A673 (cell line): Measurements from ENCODE around the gene CPA4. TPM values are rescaled to one million over a fixed set of nuclear protein-coding genes. Genes with fewer than 3 reads are reported as not detected.

Source experiments
- BruUV-seq: library from RNA; stranded (reverse); fragments of 400-500 nt; replicated peaks from 2 replicates; lab custom pipeline; 2021; lab: Mats Ljungman, UMichigan
- CTCF ChIA-PET: fragments of 300-600 bp; sonication (Branson Sonifier 250); formaldehyde crosslinking; loops from one replicate; lab custom pipeline; 2022; ENCODE audit warnings: antibody characterized with exemption; lab: Charles Lee
- POLR2A ChIA-PET: fragments of 300-600 bp; sonication (Branson Sonifier 250); formaldehyde crosslinking; loops from one replicate; lab custom pipeline; 2022; ENCODE audit warnings: antibody characterized with exemption; ENCODE audit not compliant: low non-redundant PET; lab: Charles Lee
- DNase-seq: peaks from one replicate; pipeline ENCODE4 v3.0.0-alpha.2; 2015; ENCODE audit warnings: low spot score
- H3K27ac ChIP-seq: fragments of 200-600 bp; sonication (generic); 2 replicates; pipeline ENCODE4 v1.5.1; 2016; ENCODE audit warnings: mixed run types, low read depth, mild to moderate bottlenecking, mixed read lengths, antibody characterized with exemption, low read length; ENCODE audit not compliant: poor library complexity, severe bottlenecking
- H3K27me3 ChIP-seq: fragments of 200-600 bp; sonication (generic); replicated peaks from 2 replicates; pipeline ENCODE4 v1.6.1; 2017; ENCODE audit warnings: mixed run types, low read depth, mild to moderate bottlenecking, mixed read lengths, antibody characterized with exemption, low read length; ENCODE audit not compliant: insufficient read depth, poor library complexity
- H3K36me3 ChIP-seq: fragments of 200-600 bp; sonication (generic); 2 replicates; pipeline ENCODE4 v1.6.1; 2016; ENCODE audit warnings: mixed run types, mild to moderate bottlenecking, mixed read lengths, antibody characterized with exemption, low read length; ENCODE audit not compliant: insufficient read depth, poor library complexity, severe bottlenecking
- H3K4me1 ChIP-seq: fragments of 200-600 bp; sonication (generic); 2 replicates; pipeline ENCODE4 v1.6.1; 2017; ENCODE audit warnings: mixed run types, mild to moderate bottlenecking, mixed read lengths, antibody characterized with exemption, low read length; ENCODE audit not compliant: insufficient read depth, poor library complexity, severe bottlenecking
- H3K4me3 ChIP-seq: fragments of 200-600 bp; sonication (generic); 2 replicates; pipeline ENCODE4 v1.5.1; 2016; ENCODE audit warnings: low read depth, mixed run types, mild to moderate bottlenecking, mixed read lengths, low read length; ENCODE audit not compliant: poor library complexity, severe bottlenecking
- H3K9me3 ChIP-seq: fragments of 200-600 bp; sonication (generic); 2 replicates; pipeline ENCODE4 v1.6.1; 2016; ENCODE audit warnings: mixed run types, low read depth, mild to moderate bottlenecking, mixed read lengths, antibody characterized with exemption, low read length; ENCODE audit not compliant: poor library complexity, severe bottlenecking
- EZH2 ChIP-seq: fragments of 200-600 bp; sonication (generic); IDR thresholded peaks from 2 replicates; pipeline ENCODE4 v1.6.1; 2017; ENCODE audit warnings: borderline replicate concordance, low read depth, mild to moderate bottlenecking, mixed read lengths, antibody characterized with exemption, low read length; ENCODE audit not compliant: poor library complexity, severe bottlenecking
- intact Hi-C: fragments of 100-400 bp; cut with micrococcal nuclease; formaldehyde crosslinking; loops from one replicate; pipeline ENCODE4 v1.10.0; 2022; ENCODE audit not compliant: unreplicated experiment
- total RNA-seq: library from RNA; stranded (reverse); gene quantifications from 2 replicates; pipeline ENCODE4 v1.2.3, GENCODE V29; 2021
- TF ChIP-seq, protein P1 (sequence below): fragments of 300-800, 200-600 bp; sonication (generic); conservative IDR thresholded peaks from 2 replicates; pipeline ENCODE4 v1.5.1; 2017; ENCODE audit warnings: low read depth, mild to moderate bottlenecking, antibody characterized with exemption, low read length, moderate library complexity, mixed read lengths

The CPA4 gene
- total RNA-seq, 1 experiment from 2014 or later, result not detected

DNA sequence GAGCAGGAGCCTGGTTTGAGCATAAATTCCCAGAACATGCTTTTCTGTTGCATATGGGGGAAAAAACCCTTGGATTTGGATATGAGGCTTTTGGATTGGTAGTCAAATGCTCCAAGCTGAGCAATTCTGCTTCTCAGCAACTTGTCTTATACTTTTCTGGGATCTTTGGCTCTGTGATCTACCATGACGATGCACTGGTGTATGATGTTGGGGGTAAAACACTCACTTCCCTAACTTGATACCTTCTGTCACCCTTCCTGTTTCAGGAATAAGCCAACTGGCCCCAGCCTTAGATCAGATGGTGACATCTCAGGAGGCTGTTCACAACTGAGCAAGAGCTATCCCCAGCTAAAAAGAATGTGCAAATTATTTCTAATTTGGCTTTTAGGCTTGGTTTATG lies 13.1 kb upstream of the CPA4 start:
- POLR2A ChIA-PET, result no interaction called here
- intact Hi-C loops, result loop anchor here (2.0 to 5.0 kb wide), 2 partner anchors 73 to 212 kb away; partner anchors contain the start of gene MEST
- no peaks in the 10 kb centered on the region for H3K9me3 ChIP-seq
- no peak overlapping the region for H3K4me3 ChIP-seq
- H3K4me1 ChIP-seq, result peaks cover 45% of the 10 kb centered on the region
- CTCF ChIA-PET, result no interaction called here
- no peaks in the 10 kb centered on the region for H3K27me3 ChIP-seq
- H3K27ac ChIP-seq, result no peak overlapping the region
- BruUV-seq, result no TSS peak
- no peaks in the 10 kb centered on the region for H3K36me3 ChIP-seq
- DNase-seq, result no peak
- TF ChIP-seq, protein P1, sequence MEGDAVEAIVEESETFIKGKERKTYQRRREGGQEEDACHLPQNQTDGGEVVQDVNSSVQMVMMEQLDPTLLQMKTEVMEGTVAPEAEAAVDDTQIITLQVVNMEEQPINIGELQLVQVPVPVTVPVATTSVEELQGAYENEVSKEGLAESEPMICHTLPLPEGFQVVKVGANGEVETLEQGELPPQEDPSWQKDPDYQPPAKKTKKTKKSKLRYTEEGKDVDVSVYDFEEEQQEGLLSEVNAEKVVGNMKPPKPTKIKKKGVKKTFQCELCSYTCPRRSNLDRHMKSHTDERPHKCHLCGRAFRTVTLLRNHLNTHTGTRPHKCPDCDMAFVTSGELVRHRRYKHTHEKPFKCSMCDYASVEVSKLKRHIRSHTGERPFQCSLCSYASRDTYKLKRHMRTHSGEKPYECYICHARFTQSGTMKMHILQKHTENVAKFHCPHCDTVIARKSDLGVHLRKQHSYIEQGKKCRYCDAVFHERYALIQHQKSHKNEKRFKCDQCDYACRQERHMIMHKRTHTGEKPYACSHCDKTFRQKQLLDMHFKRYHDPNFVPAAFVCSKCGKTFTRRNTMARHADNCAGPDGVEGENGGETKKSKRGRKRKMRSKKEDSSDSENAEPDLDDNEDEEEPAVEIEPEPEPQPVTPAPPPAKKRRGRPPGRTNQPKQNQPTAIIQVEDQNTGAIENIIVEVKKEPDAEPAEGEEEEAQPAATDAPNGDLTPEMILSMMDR, result no peak
- no peak for TF ChIP-seq EZH2

DNA sequence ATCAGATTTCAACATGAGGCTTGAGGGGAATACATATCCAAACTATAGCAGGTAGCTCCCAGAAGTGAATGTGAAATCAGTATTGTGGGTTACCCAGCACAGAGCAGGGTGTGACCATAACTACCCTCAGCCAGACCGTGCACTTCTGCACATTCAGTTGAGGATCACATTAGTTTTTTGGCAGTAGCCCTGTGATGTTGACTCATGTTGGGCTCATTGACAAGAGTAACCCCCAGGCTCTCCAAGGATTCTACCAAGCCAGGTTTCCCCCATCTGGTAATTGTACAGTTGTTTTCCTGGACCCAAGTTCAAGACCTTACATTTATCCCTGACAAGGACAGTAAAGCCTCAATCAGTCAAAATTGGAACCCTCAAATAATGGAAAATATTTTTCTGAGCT lies 11.7 kb upstream of the CPA4 start:
- ChIA-PET POLR2A (no interaction called here), CTCF (no interaction called here)
- H3K4me1 ChIP-seq, result peaks cover 34% of the 10 kb centered on the region
- H3K27ac ChIP-seq, result no peak overlapping the region
- H3K4me3 ChIP-seq, result no peak overlapping the region
- no peak for DNase-seq
- TF ChIP-seq, protein P1, result no peak
- no peak for TF ChIP-seq EZH2
- no peaks in the 10 kb centered on the region for H3K27me3 ChIP-seq
- no peaks in the 10 kb centered on the region for H3K9me3 ChIP-seq
- BruUV-seq, result no TSS peak
- H3K36me3 ChIP-seq, result no peaks in the 10 kb centered on the region
- intact Hi-C loops, result no loop called here

DNA sequence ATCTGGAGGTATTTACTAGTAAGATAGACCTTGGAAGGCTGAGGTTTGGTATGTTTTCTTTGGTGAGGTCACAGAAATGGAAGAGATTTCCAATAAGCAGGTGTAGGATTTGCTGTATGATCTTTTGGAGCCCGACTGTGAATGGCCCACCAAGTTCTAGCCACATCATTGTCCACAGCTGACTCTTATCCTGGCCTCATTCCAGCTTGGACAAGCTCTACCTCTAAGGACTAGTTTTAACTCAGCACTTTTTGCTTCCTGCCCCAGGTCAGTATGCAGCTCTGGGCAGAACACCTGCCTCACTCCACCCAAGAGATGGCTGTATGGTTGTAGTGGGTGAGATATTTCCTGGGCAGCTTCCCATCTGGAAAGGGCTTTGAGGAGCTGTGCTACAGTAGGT lies 6.1 kb upstream of the CPA4 start:
- no TSS peak for BruUV-seq
- H3K36me3 ChIP-seq, result no peaks in the 10 kb centered on the region
- TF ChIP-seq, protein P1, result no peak
- TF ChIP-seq EZH2, result no peak
- POLR2A ChIA-PET, result no interaction called here
- no peaks in the 10 kb centered on the region for H3K4me1 ChIP-seq
- H3K27me3 ChIP-seq, result no peaks in the 10 kb centered on the region
- intact Hi-C loops, result no loop called here
- H3K27ac ChIP-seq, result no peak overlapping the region
- no peak overlapping the region for H3K4me3 ChIP-seq
- no peak for DNase-seq
- H3K9me3 ChIP-seq, result no peaks in the 10 kb centered on the region
- CTCF ChIA-PET, result no interaction called here
